Measurements from ENCODE around the gene SORT1.

DNA sequence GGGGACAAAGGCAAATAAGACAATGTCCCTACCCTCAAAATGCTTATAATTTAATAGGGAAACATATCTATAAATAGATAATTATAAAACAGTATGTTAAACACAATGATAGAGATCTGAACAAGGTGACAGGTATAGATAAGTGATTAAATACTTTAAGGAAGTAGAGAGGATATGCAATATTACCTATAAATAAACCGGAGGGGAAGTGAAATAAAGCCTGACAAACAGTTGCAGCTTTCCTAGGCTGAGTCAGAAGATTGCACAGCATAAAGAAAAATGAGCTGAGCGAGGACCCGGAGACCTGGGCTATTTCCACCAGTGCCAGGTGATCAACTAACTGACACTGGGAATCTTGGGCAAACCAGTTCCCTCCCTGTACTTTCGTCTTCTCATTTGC lies 103.2 kb downstream of the SORT1 start:
- no peak for TF ChIP-seq CTCF (IDR thresholded peaks at IDR 0.05; ENCODE audit: poor library complexity, severe bottlenecking)
- TF ChIP-seq EP300 (conservative IDR thresholded peaks at IDR 0.05; ENCODE audit: poor library complexity, severe bottlenecking): no peak
- no peak for TF ChIP-seq MXI1 (conservative IDR thresholded peaks at IDR 0.05; ENCODE audit: poor library complexity, severe bottlenecking)
- no peak for TF ChIP-seq POLR2AphosphoS5 (IDR thresholded peaks at IDR 0.05)
- no peak for TF ChIP-seq SMC3 (conservative IDR thresholded peaks at IDR 0.05; ENCODE audit: poor library complexity)
- TF ChIP-seq RAD21 (conservative IDR thresholded peaks at IDR 0.05): no peak
- no peak for TF ChIP-seq REST (IDR thresholded peaks at IDR 0.05; ENCODE audit: borderline replicate concordance)
- no peak for TF ChIP-seq EZH2 (IDR thresholded peaks at IDR 0.05; ENCODE audit: borderline replicate concordance, insufficient read depth, low read length, poor library complexity, severe bottlenecking)
